DND-41 (cell line): ENCODE measurements around the gene SLC10A3.
A peak's percentile ranks its signal among the peaks of the same experiment; 100 is the strongest.

Source experiments
- ATAC-seq: fragments of 200-7000 bp; cut with Tn5 transposase; 3 replicates; pipeline ENCODE4 v1.9.1; 2021; ENCODE audit warnings: low read depth; ENCODE audit not compliant: insufficient read depth
- DNase-seq: peaks from one replicate; pipeline ENCODE4 v3.0.0-alpha.2; 2020
- H2AFZ ChIP-seq: 2 replicates; pipeline ENCODE4 v1.6.0; 2012; ENCODE audit warnings: low read depth, low read length
- H3K27ac ChIP-seq: 2 replicates; pipeline ENCODE4 v1.5.1; 2012; ENCODE audit warnings: low read length, inconsistent platforms
- H3K27me3 ChIP-seq: fragments of 200-600 bp; sonication (generic); 2 replicates; pipeline ENCODE4 v1.6.0; 2012; ENCODE audit warnings: low read length, mild to moderate bottlenecking, inconsistent platforms; ENCODE audit not compliant: insufficient read depth, poor library complexity
- H3K36me3 ChIP-seq: 2 replicates; pipeline ENCODE4 v1.5.1; 2012; ENCODE audit warnings: low read length, inconsistent platforms; ENCODE audit not compliant: insufficient read depth
- H3K4me1 ChIP-seq: 2 replicates; pipeline ENCODE4 v1.5.1; 2012; ENCODE audit warnings: mild to moderate bottlenecking, low read length; ENCODE audit not compliant: insufficient read depth
- H3K4me2 ChIP-seq: 2 replicates; pipeline ENCODE4 v1.6.0; 2012; ENCODE audit warnings: mild to moderate bottlenecking, moderate library complexity, low read length, inconsistent platforms; ENCODE audit not compliant: insufficient read depth
- H3K4me3 ChIP-seq, 2 experiments: fragments of 200-600 bp in 1 of 2; shearing (Covaris generic) in 1 of 2; 2 replicates each; pipeline ENCODE4 v1.5.1; 2012 to 2016; ENCODE audit warnings: inconsistent platforms in 2 of 2, low read length in 2 of 2, mild to moderate bottlenecking in 2 of 2, low read depth in 1 of 2, moderate library complexity in 1 of 2
- H3K79me2 ChIP-seq: 2 replicates; pipeline ENCODE4 v1.6.0; 2012; ENCODE audit warnings: low read length, inconsistent platforms; ENCODE audit not compliant: insufficient read depth
- H3K9ac ChIP-seq: 2 replicates; pipeline ENCODE4 v1.6.0; 2012; ENCODE audit warnings: low read depth, mild to moderate bottlenecking, inconsistent platforms, low read length, moderate library complexity
- H3K9me3 ChIP-seq: 2 replicates; pipeline ENCODE4 v1.5.1; 2012; ENCODE audit warnings: low read length, moderate library complexity, mild to moderate bottlenecking, inconsistent platforms; ENCODE audit not compliant: insufficient read depth, severe bottlenecking
- H4K20me1 ChIP-seq: 2 replicates; pipeline ENCODE4 v1.6.0; 2012; ENCODE audit warnings: low read length; ENCODE audit not compliant: insufficient read depth
- CTCF ChIP-seq: IDR thresholded peaks from 2 replicates; pipeline ENCODE4 v1.5.1; 2012; ENCODE audit warnings: borderline replicate concordance, low read length, moderate library complexity, mild to moderate bottlenecking; ENCODE audit not compliant: poor library complexity, severe bottlenecking; ENCODE audit errors: extremely low read depth
- EZH2 ChIP-seq: IDR thresholded peaks from 3 replicates; pipeline ENCODE4 v1.6.1; 2012; ENCODE audit warnings: borderline replicate concordance, low read depth, mild to moderate bottlenecking, moderate library complexity, low read length, inconsistent platforms; ENCODE audit not compliant: severe bottlenecking

SLC10A3 gene

GRCh38 chrX:154440623-154441357, 49.6 kb downstream of the SLC10A3 start:
- no peaks in the 10 kb centered on the region for H3K9me3 ChIP-seq

GRCh38 chrX:154439841-154440240, 50.6 kb downstream of the SLC10A3 start:
- H3K27ac ChIP-seq: no peak overlapping the region
- no peak overlapping the region for H3K4me3 ChIP-seq
- DNase-seq (no peak), ATAC-seq (no peak)
- H3K9me3 ChIP-seq: no peaks in the 10 kb centered on the region
- TF ChIP-seq EZH2: no peak
- no peak for TF ChIP-seq CTCF
- no peaks in the 10 kb centered on the region for H3K27me3 ChIP-seq
- no peak overlapping the region for H3K9ac ChIP-seq
- H3K79me2 ChIP-seq: peaks cover 31% of the 10 kb centered on the region
- no peak overlapping the region for H3K4me2 ChIP-seq
- no peak overlapping the region for H2AFZ ChIP-seq
- peaks cover 31% of the 10 kb centered on the region for H4K20me1 ChIP-seq
- H3K4me1 ChIP-seq: peaks cover 43% of the 10 kb centered on the region
- H3K36me3 ChIP-seq: peaks cover 56% of the 10 kb centered on the region

More at GRCh38 chrX:154440623-154441357, 49.6 kb downstream of the SLC10A3 start:
- Histone ChIP-seq H2AFZ (no peak overlapping the region), H3K27ac (no peak overlapping the region), H4K20me1 (peaks cover 31% of the 10 kb centered on the region), H3K36me3 (peaks cover 46% of the 10 kb centered on the region), H3K4me3 (no peak overlapping the region), H3K27me3 (no peaks in the 10 kb centered on the region), H3K4me1 (peaks cover 41% of the 10 kb centered on the region), H3K9ac (no peak overlapping the region), H3K79me2 (peaks cover 31% of the 10 kb centered on the region), H3K4me2 (no peak overlapping the region)
- DNase-seq (no peak), ATAC-seq (no peak)
- TF ChIP-seq EZH2: no peak
- TF ChIP-seq CTCF: no peak

GRCh38 chrX:154437971-154438893, 52.2 kb downstream of the SLC10A3 start:
- peaks cover 30% of the 10 kb centered on the region for H3K4me1 ChIP-seq
- H3K79me2 ChIP-seq: peaks cover 31% of the 10 kb centered on the region
- DNase-seq (no peak), ATAC-seq (no peak)
- TF ChIP-seq CTCF (no peak), EZH2 (no peak)
- peaks cover 71% of the 10 kb centered on the region for H3K36me3 ChIP-seq
- peak overlapping the region; percentile 91 for H3K4me2 ChIP-seq
- no peaks in the 10 kb centered on the region for H3K9me3 ChIP-seq
- H3K4me3 ChIP-seq: peak overlapping the region; percentile 33 to 73; a peak in 3 of 4 replicates
- H4K20me1 ChIP-seq: peaks cover 28% of the 10 kb centered on the region
- peak overlapping the region; percentile 56 for H3K27ac ChIP-seq
- peak overlapping the region; percentile 67 for H3K9ac ChIP-seq
- no peak overlapping the region for H2AFZ ChIP-seq
- no peaks in the 10 kb centered on the region for H3K27me3 ChIP-seq
